ENCODE measurements around the gene PLEKHN1. TPM values are rescaled to one million over a fixed set of nuclear protein-coding genes. Genes with fewer than 3 reads are reported as not detected.
"Not testable (repeated sequence)": the region's sequence is repeated elsewhere in the genome, so short reads cannot be mapped to it uniquely, and the experiment has no call there.

PLEKHN1 gene
- total RNA-seq, 2 donors from 2014 or later: 2.8 to 6.3 TPM

DNA sequence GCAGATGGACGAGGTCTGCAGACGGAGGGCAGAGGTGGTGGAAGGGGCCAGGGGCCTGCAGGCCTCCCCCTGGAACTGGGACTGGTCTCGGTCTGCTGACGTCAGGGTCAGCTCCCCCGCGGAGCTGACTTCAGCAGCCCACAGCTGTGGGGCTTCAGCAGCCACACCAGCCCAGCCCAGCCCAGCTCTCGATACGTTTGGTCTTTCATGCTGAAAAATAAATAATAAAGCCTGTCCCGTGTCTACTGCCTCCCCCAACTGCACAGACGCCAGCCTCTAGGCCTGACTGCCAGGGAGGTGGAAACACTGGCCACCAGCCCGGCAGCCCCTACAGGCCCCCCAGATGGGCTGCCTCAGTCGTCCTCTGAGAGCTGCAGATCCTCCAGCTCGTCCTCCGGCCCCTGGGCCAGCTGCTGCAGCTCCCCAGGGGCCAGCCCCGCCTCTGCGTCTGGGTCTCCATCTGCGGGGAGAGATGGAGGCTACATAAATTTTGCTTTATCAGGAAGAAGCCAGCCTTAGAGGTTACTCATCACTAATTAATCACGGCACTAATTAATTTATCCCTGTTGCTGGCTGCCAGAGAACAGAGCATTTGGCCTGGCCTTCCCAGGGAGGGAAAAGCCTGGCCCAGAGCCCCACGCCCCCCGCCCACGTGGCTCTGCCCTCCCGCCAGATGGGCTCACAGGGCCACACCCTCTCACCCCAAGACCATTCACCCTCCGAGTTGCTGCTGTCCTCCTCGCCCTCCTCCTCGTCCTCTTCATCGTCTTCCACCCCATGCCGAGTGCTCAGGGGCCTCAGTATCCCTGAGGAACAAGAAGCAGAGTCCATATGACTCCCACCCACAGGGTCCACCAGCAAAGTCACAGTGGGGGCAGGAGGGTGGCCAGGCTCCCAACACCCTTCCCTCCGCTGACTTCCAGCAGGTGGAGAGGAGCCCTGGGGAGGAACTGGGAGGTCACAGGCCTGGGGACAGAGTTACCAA lies 21.6 kb upstream of the PLEKHN1 start:
- Mint-ChIP-seq H3K9me3 (no peaks in the 10 kb centered on the region), H3K27ac (no peak overlapping the region)

GRCh38 chr1:945688-946556 lies 20.4 kb upstream of the PLEKHN1 start:
- ATAC-seq (replicated peaks): no peak
- Mint-ChIP-seq H3K27me3 (peaks cover 3% of the 10 kb centered on the region), H3K4me3 (no peak overlapping the region), H3K9me3 (no peaks in the 10 kb centered on the region), H3K27ac (no peak overlapping the region), H3K4me1 (no peaks in the 10 kb centered on the region), H3K36me3 (ENCODE audit: low read depth) (peaks cover 78% of the 10 kb centered on the region)

More for the DNA sequence above, 21.6 kb upstream of the PLEKHN1 start:
- Mint-ChIP-seq H3K27me3 (peaks cover 3% of the 10 kb centered on the region), H3K4me1 (no peaks in the 10 kb centered on the region), H3K36me3 (ENCODE audit: low read depth) (peaks cover 65% of the 10 kb centered on the region), H3K4me3 (no peak overlapping the region)
- ATAC-seq (replicated peaks): no peak

DNA sequence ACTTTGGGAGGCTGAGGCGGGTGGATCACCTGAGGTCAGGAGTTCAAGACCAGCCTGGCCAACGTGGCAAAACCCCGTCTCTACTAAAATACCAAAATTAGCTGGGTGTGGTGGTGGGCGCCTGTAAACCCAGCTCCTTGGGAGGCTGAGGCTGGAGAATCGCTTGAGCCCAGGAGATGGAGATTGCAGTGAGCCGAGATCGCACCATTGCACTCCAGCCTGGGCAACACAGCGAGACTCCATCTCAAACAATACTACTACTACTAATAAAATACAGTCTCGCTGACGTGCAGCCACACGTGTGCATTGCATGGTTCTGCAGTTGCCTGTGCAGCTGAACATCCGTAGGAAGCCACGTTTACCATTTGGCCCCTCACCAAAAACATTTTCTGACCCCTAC lies 19.5 kb upstream of the PLEKHN1 start:
- not testable (repeated sequence) for H3K27me3 Mint-ChIP-seq; H3K9me3 Mint-ChIP-seq; H3K4me1 Mint-ChIP-seq; H3K4me3 Mint-ChIP-seq; H3K27ac Mint-ChIP-seq; ATAC-seq (replicated peaks)
- H3K36me3 Mint-ChIP-seq (ENCODE audit: low read depth): peaks cover 87% of the 10 kb centered on the region

DNA sequence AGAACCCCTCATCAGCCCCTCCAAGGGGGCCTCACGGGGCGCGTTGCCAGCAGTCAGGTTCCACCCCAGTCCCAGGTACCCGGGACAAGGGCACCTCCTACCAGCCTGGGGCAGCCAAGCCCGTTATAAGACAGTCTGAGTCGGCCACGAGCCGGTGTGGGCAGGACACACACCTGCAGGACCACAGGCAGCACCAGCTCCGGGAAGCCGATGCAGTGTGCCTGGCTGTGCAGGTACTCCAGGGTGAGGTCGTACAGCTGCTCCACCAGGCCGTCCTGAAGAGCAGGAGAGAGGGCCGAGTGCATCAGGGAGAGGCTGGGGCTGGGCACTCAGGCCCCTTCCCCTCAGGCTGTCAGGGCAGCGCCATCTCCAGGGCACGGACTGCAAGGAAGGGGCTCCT lies 18.3 kb upstream of the PLEKHN1 start:
- peaks cover 95% of the 10 kb centered on the region for H3K36me3 Mint-ChIP-seq (ENCODE audit: low read depth)
- H3K9me3 Mint-ChIP-seq: no peaks in the 10 kb centered on the region
- no peak overlapping the region for H3K4me3 Mint-ChIP-seq
- H3K27ac Mint-ChIP-seq: no peak overlapping the region
- H3K4me1 Mint-ChIP-seq: no peaks in the 10 kb centered on the region
- H3K27me3 Mint-ChIP-seq: no peaks in the 10 kb centered on the region
- ATAC-seq (replicated peaks): no peak

DNA sequence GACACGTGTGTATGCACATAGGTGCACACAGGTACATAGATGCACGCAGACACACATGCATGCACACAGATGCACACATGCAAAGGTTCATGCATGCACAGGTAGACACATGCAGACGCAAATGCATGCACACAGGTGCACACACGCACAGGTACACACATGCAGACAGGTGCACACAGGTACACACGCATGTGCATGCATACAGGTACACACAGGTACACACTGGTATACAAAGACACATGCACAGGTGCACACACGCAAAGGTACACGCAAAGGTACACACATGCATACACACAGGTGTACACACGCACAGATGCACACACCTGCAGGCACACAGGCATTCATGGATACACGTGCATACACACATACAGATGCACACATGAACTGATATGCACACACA lies 16.0 kb upstream of the PLEKHN1 start:
- peaks cover 96% of the 10 kb centered on the region for H3K36me3 Mint-ChIP-seq (ENCODE audit: low read depth)
- no peaks in the 10 kb centered on the region for H3K27me3 Mint-ChIP-seq
- no peak overlapping the region for H3K27ac Mint-ChIP-seq
- ATAC-seq (replicated peaks): no peak
- peaks cover 4% of the 10 kb centered on the region for H3K4me1 Mint-ChIP-seq
- no peak overlapping the region for H3K4me3 Mint-ChIP-seq
- no peaks in the 10 kb centered on the region for H3K9me3 Mint-ChIP-seq

DNA sequence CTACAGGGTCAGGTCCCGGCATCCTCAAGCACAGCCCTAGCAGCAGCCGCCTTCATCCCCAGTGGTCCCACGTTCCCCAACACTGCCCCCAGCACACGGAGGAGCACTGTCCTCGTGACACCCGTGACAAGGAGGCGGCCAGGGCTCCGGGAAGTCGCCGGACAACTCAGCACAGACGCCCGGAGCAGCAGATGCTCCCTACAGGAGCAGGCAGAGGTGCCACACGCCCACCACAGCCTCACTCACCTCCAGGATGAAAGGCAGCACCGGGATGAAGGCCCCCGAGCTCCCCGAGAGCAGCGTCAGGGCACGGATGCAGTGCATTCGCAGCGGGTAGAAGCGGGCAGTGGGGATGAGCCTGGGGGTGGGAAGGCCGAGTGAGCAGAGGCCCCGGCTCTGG lies 15.4 kb upstream of the PLEKHN1 start:
- Mint-ChIP-seq H3K9me3 (no peaks in the 10 kb centered on the region), H3K27me3 (no peaks in the 10 kb centered on the region), H3K4me1 (peaks cover 6% of the 10 kb centered on the region), H3K27ac (no peak overlapping the region), H3K36me3 (ENCODE audit: low read depth) (peaks cover 96% of the 10 kb centered on the region), H3K4me3 (no peak overlapping the region)
- no peak for ATAC-seq (replicated peaks)

DNA sequence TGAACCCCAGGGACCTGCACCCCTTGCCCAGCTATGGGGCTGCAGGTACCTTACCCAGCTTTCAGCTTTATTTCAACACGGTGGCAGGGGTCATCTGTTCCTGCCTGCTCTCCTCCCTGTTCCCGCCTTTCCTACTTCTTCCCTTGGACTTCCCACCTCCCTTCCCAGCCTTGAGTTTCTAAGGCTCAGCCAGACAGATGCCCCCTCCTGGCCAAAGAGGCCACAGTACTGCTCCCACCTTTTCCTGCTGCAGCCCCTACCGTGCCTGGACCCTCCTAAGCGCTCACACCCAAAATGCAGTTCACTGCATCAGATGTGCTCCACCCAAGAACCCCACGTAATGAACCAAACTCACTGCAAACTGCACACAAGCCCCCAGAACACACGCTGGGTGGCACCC lies 14.9 kb upstream of the PLEKHN1 start:
- ATAC-seq (replicated peaks): no peak
- Mint-ChIP-seq H3K9me3 (no peaks in the 10 kb centered on the region), H3K27me3 (no peaks in the 10 kb centered on the region), H3K36me3 (ENCODE audit: low read depth) (peaks cover 95% of the 10 kb centered on the region), H3K4me3 (no peak overlapping the region), H3K4me1 (peaks cover 6% of the 10 kb centered on the region), H3K27ac (no peak overlapping the region)

DNA sequence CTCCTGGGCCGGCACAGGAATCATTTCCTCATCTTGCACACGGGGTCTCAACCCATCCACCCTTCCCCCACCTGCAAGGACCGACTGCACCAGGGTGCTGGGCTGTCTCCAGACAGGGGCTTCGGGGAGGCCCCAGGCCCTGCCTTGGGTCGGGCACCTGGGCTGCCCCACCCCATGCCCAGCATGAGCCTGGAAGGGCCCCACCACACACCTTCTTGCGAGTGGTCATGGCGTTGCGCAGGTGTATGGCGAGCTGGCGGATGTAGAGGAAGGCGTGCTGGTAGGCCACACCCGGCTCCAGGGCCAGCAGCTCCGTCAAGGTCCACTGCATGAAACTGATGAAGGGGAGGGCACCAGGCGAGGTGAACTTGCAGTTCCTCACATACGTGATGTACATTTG lies 14.1 kb upstream of the PLEKHN1 start:
- ATAC-seq (replicated peaks): no peak
- H3K27me3 Mint-ChIP-seq: no peaks in the 10 kb centered on the region
- peaks cover 94% of the 10 kb centered on the region for H3K36me3 Mint-ChIP-seq (ENCODE audit: low read depth)
- H3K4me1 Mint-ChIP-seq: peaks cover 6% of the 10 kb centered on the region
- H3K4me3 Mint-ChIP-seq: no peak overlapping the region
- no peaks in the 10 kb centered on the region for H3K9me3 Mint-ChIP-seq
- no peak overlapping the region for H3K27ac Mint-ChIP-seq

- Mint-ChIP-seq H3K9me3 (no peaks in the 10 kb centered on the region), H3K27me3 (no peaks in the 10 kb centered on the region), H3K36me3 (ENCODE audit: low read depth) (peaks cover 94% of the 10 kb centered on the region), H3K4me3 (no peak overlapping the region), H3K4me1 (peaks cover 10% of the 10 kb centered on the region), H3K27ac (no peak overlapping the region)
- ATAC-seq (replicated peaks): no peak
Measured at GRCh38 chr1:952603-953002, 13.7 kb upstream of the PLEKHN1 start.

GRCh38 chr1:953524-954320 lies 12.6 kb upstream of the PLEKHN1 start:
- H3K27me3 Mint-ChIP-seq: no peaks in the 10 kb centered on the region
- peaks cover 92% of the 10 kb centered on the region for H3K36me3 Mint-ChIP-seq (ENCODE audit: low read depth)
- no peaks in the 10 kb centered on the region for H3K9me3 Mint-ChIP-seq
- H3K4me1 Mint-ChIP-seq: peaks cover 13% of the 10 kb centered on the region
- H3K27ac Mint-ChIP-seq: no peak overlapping the region
- H3K4me3 Mint-ChIP-seq: no peak overlapping the region
- no peak for ATAC-seq (replicated peaks)

GRCh38 chr1:954927-955326 lies 11.4 kb upstream of the PLEKHN1 start:
- no peak overlapping the region for H3K27ac Mint-ChIP-seq
- H3K4me3 Mint-ChIP-seq: no peak overlapping the region
- H3K36me3 Mint-ChIP-seq (ENCODE audit: low read depth): peaks cover 80% of the 10 kb centered on the region
- peaks cover 13% of the 10 kb centered on the region for H3K4me1 Mint-ChIP-seq
- no peaks in the 10 kb centered on the region for H3K9me3 Mint-ChIP-seq
- ATAC-seq (replicated peaks): no peak
- no peaks in the 10 kb centered on the region for H3K27me3 Mint-ChIP-seq

DNA sequence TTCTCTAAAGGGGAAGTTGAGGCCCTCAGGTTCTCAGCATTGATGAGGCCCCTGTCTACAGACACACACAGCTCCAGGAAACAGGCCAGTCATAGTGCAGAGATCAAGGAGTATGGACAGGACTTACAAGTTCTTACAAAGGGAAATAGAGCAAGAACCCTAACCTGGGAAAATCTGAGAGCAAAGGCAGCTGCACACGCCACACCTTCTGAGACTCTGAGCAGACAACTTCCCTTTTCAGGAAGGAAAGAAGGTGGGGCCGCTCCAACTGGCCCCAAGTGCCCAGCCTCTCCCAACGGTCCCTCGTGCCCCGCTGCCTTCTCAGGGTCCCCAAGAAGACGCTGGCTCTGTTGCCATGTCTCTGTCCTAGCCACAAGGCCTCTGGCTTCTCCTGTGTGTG lies 10.8 kb upstream of the PLEKHN1 start:
- no peaks in the 10 kb centered on the region for H3K27me3 Mint-ChIP-seq
- H3K27ac Mint-ChIP-seq: no peak overlapping the region
- no peak for ATAC-seq (replicated peaks)
- no peak overlapping the region for H3K4me3 Mint-ChIP-seq
- H3K9me3 Mint-ChIP-seq: no peaks in the 10 kb centered on the region
- peaks cover 13% of the 10 kb centered on the region for H3K4me1 Mint-ChIP-seq
- peaks cover 75% of the 10 kb centered on the region for H3K36me3 Mint-ChIP-seq (ENCODE audit: low read depth)

DNA sequence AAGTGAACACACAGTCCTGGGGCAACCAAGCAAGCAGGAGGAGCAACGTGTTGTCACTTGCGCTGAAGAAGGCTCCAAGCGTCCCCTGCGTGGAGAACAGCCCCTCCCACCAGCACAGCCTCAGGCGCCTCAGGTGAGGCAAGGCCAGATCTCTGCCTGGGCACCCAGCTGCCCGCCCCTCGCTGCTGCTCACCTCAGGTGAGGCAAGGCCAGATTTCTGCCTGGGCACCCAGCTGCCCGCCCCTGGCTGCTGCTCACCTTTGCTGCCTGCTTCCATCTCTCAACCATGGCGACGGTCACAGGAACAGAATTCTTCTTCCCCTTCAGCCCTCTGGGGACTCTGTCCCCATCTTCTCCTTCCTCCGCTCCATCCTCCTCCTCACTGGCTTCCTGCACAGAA lies 9.6 kb upstream of the PLEKHN1 start:
- no peak for ATAC-seq (replicated peaks)
- Mint-ChIP-seq H3K4me3 (no peak overlapping the region), H3K27me3 (no peaks in the 10 kb centered on the region), H3K9me3 (no peaks in the 10 kb centered on the region), H3K36me3 (ENCODE audit: low read depth) (peaks cover 63% of the 10 kb centered on the region), H3K4me1 (peaks cover 13% of the 10 kb centered on the region), H3K27ac (no peak overlapping the region)
